Epithelial cell of esophagus (primary cell): ENCODE results near the gene GNA14.
A peak's percentile ranks its signal among the peaks of the same experiment; 100 is the strongest.
"Not testable (repeated sequence)": the region's sequence is repeated elsewhere in the genome, so short reads cannot be mapped to it uniquely, and the experiment has no call there.

Experiments
- DNase-seq: peaks from one replicate; pipeline ENCODE4 v3.0.0; 2010; ENCODE audit warnings: low read depth
- H3K4me3 ChIP-seq: 2 replicates; pipeline ENCODE4 v1.5.1; 2011; ENCODE audit warnings: mild to moderate bottlenecking, low read length, control low read depth
- TF ChIP-seq, protein P1 (sequence below): IDR thresholded peaks from 2 replicates; pipeline ENCODE4 v1.5.1; 2011; ENCODE audit warnings: low read depth, mild to moderate bottlenecking, low read length, control low read depth, inconsistent platforms; ENCODE audit not compliant: insufficient read depth; ENCODE audit errors: missing control alignments

GNA14 gene

DNA sequence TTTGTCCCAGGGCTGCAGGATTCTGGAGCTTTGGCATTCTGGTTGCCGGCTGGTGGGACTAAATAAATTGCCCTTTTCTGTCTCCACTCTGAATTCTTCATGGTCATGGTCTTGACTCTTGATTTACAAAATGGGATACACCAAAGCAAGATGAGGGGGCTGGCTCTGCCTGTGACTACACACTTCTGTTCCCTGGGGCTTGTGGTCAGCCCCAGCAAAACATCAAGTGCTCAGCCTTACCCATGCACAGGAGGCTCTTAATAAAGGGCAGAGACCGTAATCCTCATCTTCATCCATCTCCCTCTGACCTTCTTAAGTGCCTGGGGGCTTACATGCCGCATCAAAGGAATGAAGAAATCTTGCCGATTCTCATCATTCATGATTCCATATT, 198.0 kb downstream of the GNA14 start:
- no peak overlapping the region for H3K4me3 ChIP-seq
- no peak for DNase-seq
- TF ChIP-seq, protein P1, sequence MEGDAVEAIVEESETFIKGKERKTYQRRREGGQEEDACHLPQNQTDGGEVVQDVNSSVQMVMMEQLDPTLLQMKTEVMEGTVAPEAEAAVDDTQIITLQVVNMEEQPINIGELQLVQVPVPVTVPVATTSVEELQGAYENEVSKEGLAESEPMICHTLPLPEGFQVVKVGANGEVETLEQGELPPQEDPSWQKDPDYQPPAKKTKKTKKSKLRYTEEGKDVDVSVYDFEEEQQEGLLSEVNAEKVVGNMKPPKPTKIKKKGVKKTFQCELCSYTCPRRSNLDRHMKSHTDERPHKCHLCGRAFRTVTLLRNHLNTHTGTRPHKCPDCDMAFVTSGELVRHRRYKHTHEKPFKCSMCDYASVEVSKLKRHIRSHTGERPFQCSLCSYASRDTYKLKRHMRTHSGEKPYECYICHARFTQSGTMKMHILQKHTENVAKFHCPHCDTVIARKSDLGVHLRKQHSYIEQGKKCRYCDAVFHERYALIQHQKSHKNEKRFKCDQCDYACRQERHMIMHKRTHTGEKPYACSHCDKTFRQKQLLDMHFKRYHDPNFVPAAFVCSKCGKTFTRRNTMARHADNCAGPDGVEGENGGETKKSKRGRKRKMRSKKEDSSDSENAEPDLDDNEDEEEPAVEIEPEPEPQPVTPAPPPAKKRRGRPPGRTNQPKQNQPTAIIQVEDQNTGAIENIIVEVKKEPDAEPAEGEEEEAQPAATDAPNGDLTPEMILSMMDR, result no peak

GRCh38 chr9:77449240-77450084, 198.7 kb downstream of the GNA14 start:
- TF ChIP-seq, protein P1, result peak; percentile 2
- no peak overlapping the region for H3K4me3 ChIP-seq
- peak; percentile 99 for DNase-seq

DNA sequence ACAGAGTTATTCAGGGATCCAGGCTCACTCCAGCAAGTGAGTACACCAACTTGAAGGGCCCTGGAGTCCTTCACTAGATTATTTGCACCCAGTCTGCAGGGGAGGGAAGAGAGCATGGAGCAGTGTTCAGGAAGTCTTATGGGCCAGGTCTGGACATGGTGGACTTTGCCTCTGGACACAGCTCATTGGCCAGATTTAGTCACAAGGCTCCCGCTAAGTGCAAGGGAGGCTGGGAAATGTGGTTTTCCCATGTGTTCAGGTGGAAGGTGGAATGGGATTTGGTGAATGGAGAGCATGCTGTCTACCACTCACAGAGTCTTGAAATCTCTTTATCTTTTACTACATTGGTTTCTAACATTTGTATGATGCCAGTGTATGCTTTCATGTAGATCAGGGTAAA, 200.5 kb downstream of the GNA14 start:
- no peak overlapping the region for H3K4me3 ChIP-seq
- TF ChIP-seq, protein P1, result no peak
- DNase-seq, result no peak

DNA sequence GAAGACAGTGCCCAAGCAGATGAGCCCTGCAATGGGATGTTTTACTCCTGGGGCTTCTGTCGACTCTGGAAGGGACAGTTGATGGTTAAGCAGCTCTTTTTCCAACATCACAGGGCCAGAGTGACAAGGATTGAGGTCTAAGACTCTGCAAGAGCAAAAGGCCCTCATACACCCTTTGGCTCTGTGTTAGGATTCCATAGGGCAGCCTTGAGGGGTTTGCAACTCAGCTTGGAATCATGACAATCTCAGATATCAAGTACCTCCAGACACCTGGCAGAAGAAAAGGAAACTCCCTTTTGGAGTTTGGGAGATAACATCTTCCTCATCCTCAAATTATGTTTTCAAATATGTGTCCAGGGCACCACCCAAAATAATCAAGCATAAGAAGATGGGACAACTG, 205.7 kb downstream of the GNA14 start:
- H3K4me3 ChIP-seq, result no peak overlapping the region
- TF ChIP-seq, protein P1, result no peak
- no peak for DNase-seq

- DNase-seq, H3K4me3 ChIP-seq: not testable (repeated sequence)
Measured at GRCh38 chr9:77441124-77441523, 207.0 kb downstream of the GNA14 start.

DNA sequence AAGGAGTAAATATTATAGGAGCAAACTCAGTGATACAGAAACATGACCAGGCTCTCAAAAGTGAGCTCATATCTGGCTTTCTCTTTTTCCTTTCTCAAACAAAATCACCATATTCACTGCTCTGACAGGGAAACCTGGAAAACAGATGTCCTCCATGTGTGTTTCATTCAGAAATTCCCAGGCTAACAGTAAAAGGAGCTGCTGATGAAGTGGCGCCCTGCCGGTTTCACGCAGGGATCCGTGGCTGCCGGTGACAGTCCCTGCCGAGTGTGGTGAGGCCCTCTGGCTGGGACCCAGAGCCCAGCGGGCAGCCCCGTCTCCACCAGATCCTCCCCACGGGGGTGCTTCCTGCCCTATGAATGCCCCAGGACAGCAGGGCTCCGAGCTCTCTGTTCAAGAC, 208.1 kb downstream of the GNA14 start:
- TF ChIP-seq, protein P1, result no peak
- no peak for DNase-seq
- H3K4me3 ChIP-seq, result no peak overlapping the region

- no peak for DNase-seq
- no peak overlapping the region for H3K4me3 ChIP-seq
- TF ChIP-seq, protein P1, result no peak
Measured at GRCh38 chr9:77438653-77439052, 209.5 kb downstream of the GNA14 start.
